Memory B cell (primary cell): ENCODE measurements around the gene CCNQ.

Source experiments
- ATAC-seq: fragments of 150-1000 bp; cut with Tn5 transposase; 2 replicates; pipeline ENCODE4 v1.10.0; 2021; ENCODE audit warnings: low read depth, mild to moderate bottlenecking, moderate library complexity
- DNase-seq, 2 donors: peaks; one replicate each; pipeline ENCODE4 v3.0.0; 2022; ENCODE audit warnings: low spot score in 2 of 2
- H3K27ac Mint-ChIP-seq: one replicate; pipeline ENCODE4 v1.8.0; 2022; ENCODE audit warnings: mild to moderate bottlenecking, moderate library complexity, mixed read lengths
- H3K27me3 Mint-ChIP-seq: one replicate; pipeline ENCODE4 v1.8.0; 2022; ENCODE audit warnings: mixed read lengths
- H3K36me3 Mint-ChIP-seq: one replicate; pipeline ENCODE4 v1.8.0; 2022; ENCODE audit warnings: mild to moderate bottlenecking, mixed read lengths
- H3K4me1 Mint-ChIP-seq: one replicate; pipeline ENCODE4 v1.8.0; 2022; ENCODE audit warnings: mixed read lengths
- H3K4me3 Mint-ChIP-seq: one replicate; pipeline ENCODE4 v1.8.0; 2022; ENCODE audit warnings: mild to moderate bottlenecking, moderate library complexity, mixed read lengths
- H3K9me3 Mint-ChIP-seq: one replicate; pipeline ENCODE4 v1.8.0; 2022; ENCODE audit warnings: mixed read lengths

Gene CCNQ

GRCh38 chrX:153631907-153632594 lies 33.1 kb upstream of the CCNQ start:
- Mint-ChIP-seq H3K27me3 (peaks cover 15% of the 10 kb centered on the region), H3K9me3 (peaks cover 2% of the 10 kb centered on the region), H3K36me3 (peaks cover 2% of the 10 kb centered on the region), H3K27ac (no peak overlapping the region), H3K4me1 (peaks cover 2% of the 10 kb centered on the region), H3K4me3 (no peak overlapping the region)
- no peak for ATAC-seq
- DNase-seq, result no peak

GRCh38 chrX:153631346-153631745 lies 32.4 kb upstream of the CCNQ start:
- Mint-ChIP-seq H3K4me1 (peaks cover 2% of the 10 kb centered on the region), H3K27me3 (peaks cover 15% of the 10 kb centered on the region), H3K36me3 (peaks cover 2% of the 10 kb centered on the region), H3K4me3 (no peak overlapping the region), H3K9me3 (peaks cover 2% of the 10 kb centered on the region), H3K27ac (no peak overlapping the region)
- DNase-seq (no peak), ATAC-seq (no peak)

GRCh38 chrX:153628665-153629064 lies 29.7 kb upstream of the CCNQ start:
- Mint-ChIP-seq H3K27ac (no peak overlapping the region), H3K4me3 (no peak overlapping the region), H3K36me3 (peaks cover 2% of the 10 kb centered on the region), H3K4me1 (peaks cover 2% of the 10 kb centered on the region), H3K9me3 (peaks cover 2% of the 10 kb centered on the region), H3K27me3 (peaks cover 10% of the 10 kb centered on the region)
- no peak for DNase-seq
- no peak for ATAC-seq

DNA sequence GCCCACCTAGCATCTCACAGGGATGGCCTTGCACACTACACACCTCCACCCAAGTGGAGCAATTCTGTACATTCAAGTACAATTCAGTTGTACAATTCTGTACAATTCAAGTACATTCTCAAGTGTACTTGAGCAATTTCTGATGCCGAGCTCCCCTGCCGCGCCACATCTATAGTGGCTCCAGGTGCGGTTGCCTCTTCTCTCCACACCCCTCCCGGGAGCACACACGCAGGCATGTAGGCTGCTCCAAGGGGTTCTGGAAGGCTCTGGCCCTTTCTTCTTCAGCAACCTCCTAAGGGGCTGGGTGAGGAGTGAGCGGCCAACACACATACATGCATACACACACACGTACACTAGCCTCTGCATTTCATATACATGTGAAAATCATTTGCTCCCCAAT lies 29.2 kb upstream of the CCNQ start:
- H3K36me3 Mint-ChIP-seq, result peaks cover 2% of the 10 kb centered on the region
- peaks cover 2% of the 10 kb centered on the region for H3K4me1 Mint-ChIP-seq
- H3K27me3 Mint-ChIP-seq, result peaks cover 11% of the 10 kb centered on the region
- peaks cover 2% of the 10 kb centered on the region for H3K9me3 Mint-ChIP-seq
- no peak overlapping the region for H3K4me3 Mint-ChIP-seq
- ATAC-seq (no peak), DNase-seq (no peak)
- no peak overlapping the region for H3K27ac Mint-ChIP-seq

DNA sequence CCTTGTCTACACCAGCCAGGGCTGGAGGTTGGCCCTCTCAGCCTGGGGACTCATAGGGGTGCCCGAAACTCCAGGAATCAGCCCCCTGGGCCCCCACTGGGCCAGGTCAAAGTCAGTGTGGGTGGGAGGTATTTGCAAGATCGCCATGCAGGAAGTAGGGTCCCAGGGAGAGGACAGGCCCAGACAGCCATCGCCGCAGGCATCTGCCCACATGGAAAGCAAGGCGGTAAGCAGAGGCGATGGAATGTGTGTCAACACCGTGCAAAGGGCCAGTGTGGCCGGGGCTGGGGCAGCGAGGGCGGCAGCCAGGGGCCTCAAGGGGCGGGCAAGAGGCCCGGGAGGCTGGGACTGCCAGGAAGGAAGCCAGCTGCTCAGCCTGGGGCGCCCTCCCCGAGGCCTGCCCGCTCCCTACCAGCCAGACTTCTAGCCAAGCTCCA lies 28.8 kb upstream of the CCNQ start:
- H3K9me3 Mint-ChIP-seq, result peaks cover 2% of the 10 kb centered on the region
- H3K4me1 Mint-ChIP-seq, result peaks cover 2% of the 10 kb centered on the region
- H3K4me3 Mint-ChIP-seq, result no peak overlapping the region
- no peak for ATAC-seq
- DNase-seq, result no peak
- H3K36me3 Mint-ChIP-seq, result peaks cover 2% of the 10 kb centered on the region
- peaks cover 12% of the 10 kb centered on the region for H3K27me3 Mint-ChIP-seq
- no peak overlapping the region for H3K27ac Mint-ChIP-seq

DNA sequence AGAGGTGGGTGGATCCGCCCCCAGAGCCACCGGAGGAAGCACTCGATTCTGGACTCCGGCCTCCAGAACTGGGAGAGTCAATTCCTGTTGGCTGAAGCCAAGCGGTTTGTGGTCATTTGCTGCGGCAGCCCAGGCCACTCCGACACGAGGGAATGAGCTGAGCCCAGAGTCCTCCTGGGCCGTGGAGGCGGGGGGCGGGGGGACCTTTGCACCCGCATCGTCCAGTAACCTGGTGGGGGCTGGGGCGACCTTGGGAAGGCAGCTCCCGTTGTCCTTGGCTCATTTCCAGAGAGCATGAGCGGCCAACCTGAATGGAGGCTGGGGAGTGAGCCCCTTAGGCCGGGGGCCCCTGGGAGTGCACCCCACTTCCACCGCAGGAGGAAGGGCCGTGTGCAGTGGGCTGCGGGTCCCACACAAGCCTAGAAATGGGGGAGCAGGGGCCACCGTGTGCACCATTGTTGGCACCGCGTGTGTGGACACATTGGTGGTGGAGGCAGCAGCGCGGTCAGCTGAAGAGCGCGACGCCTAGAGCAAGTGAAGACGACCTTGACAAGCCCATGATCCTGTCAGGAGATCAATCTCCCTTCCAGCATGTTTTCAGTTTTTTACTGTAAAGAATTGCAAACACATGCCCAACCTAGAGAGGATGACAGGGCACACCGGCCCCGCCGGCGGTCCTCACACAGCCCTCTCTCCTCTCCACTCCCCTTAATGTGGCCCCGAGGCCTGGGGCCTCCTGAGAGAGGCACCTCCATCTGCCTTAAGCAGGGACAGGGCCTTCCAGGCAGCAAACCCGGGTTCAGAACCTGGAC lies 28.1 kb upstream of the CCNQ start:
- Mint-ChIP-seq H3K4me1 (peaks cover 2% of the 10 kb centered on the region), H3K27ac (no peak overlapping the region), H3K9me3 (peaks cover 2% of the 10 kb centered on the region), H3K36me3 (peaks cover 2% of the 10 kb centered on the region), H3K27me3 (peaks cover 13% of the 10 kb centered on the region), H3K4me3 (no peak overlapping the region)
- DNase-seq (no peak), ATAC-seq (no peak)

DNA sequence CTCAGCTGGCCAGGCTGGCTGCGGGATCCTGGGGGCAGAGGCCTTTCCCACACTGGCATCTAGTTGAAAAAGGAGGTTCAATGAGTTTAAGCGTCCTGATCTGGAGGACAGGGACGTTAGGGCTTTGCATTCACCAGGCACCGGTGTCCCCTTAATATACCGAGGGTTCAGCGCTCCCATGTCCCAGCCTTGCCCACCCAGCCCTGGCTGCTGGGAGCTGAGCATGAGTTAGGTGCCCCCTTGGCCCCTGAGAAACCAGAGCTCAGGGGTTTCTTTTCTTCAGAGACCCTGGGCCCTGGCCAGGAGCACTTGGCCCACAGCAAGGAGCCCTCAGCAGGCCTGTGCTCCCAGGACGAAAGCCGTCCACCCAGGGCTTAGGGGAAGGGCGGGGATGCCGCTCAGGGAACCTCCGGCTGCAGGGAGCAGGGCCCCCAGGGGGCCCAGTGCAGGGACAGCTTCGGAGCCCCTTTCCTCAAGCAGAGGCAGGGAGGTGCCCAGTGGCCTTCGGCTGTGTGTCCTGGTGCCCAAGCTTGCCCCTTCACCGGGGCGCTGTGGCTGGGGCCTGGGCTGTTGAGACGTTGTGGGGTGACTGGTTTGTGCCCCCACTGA lies 27.2 kb upstream of the CCNQ start:
- ATAC-seq, result no peak
- no peak for DNase-seq
- Mint-ChIP-seq H3K9me3 (peaks cover 2% of the 10 kb centered on the region), H3K4me1 (peaks cover 2% of the 10 kb centered on the region), H3K36me3 (peaks cover 2% of the 10 kb centered on the region), H3K27me3 (peaks cover 14% of the 10 kb centered on the region), H3K4me3 (no peak overlapping the region), H3K27ac (no peak overlapping the region)

- Mint-ChIP-seq H3K27ac (no peak overlapping the region), H3K27me3 (peaks cover 12% of the 10 kb centered on the region), H3K4me3 (no peak overlapping the region), H3K4me1 (peaks cover 2% of the 10 kb centered on the region), H3K9me3 (no peaks in the 10 kb centered on the region), H3K36me3 (no peaks in the 10 kb centered on the region)
- ATAC-seq (no peak), DNase-seq (no peak)
Measured at GRCh38 chrX:153625271-153626024, 26.5 kb upstream of the CCNQ start.

DNA sequence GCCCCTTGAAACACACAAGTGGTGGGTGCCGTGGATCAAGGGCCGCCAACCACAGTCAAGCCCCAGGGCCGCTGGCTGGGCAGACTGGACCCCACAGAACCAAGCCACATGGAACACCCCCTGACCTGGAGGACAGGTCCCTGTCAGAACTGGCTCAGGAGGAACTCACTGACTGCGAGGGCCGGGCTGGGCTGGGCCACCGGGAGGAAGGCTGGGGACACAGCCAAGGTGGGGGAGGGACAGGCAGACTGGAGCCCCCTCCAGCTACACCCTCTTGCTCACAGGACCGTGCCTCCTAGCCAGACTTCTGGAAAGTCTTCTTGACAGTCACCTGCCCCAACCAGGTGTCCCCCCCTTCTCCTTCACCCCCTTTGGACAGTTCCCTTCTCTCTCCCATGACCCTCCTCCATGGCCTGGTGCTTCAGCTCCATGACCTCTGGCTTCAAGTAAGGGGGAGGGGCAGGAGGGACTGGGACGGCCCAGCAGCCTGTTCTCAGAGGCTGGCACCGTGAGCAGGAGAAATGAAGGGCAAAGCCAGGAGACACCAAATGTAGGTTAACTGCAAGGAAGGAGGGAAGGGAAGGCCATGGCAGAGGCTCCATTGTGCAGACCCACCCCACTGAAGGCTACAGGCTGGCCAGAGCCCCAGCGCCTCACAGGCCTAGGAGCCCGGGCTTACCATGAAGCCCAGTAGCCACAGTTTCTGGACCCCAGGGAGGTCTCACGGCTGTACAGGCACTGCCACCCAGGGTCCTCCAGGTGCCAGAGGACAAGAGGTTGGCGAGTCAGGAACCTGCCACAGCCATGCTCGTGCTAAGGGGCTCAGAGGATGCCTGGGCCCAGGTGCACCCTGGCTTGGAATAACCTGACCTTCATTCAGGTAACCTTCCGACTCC lies 25.5 kb upstream of the CCNQ start:
- ATAC-seq (no peak), DNase-seq (no peak)
- H3K4me1 Mint-ChIP-seq, result peaks cover 2% of the 10 kb centered on the region
- H3K4me3 Mint-ChIP-seq, result no peak overlapping the region
- H3K36me3 Mint-ChIP-seq, result no peaks in the 10 kb centered on the region
- H3K9me3 Mint-ChIP-seq, result no peaks in the 10 kb centered on the region
- H3K27me3 Mint-ChIP-seq, result peaks cover 9% of the 10 kb centered on the region
- H3K27ac Mint-ChIP-seq, result no peak overlapping the region

GRCh38 chrX:153623310-153624029 lies 24.5 kb upstream of the CCNQ start:
- Mint-ChIP-seq H3K4me3 (no peak overlapping the region), H3K9me3 (no peaks in the 10 kb centered on the region), H3K27me3 (peaks cover 9% of the 10 kb centered on the region), H3K27ac (no peak overlapping the region), H3K4me1 (peaks cover 2% of the 10 kb centered on the region), H3K36me3 (no peaks in the 10 kb centered on the region)
- ATAC-seq (no peak), DNase-seq (no peak)

DNA sequence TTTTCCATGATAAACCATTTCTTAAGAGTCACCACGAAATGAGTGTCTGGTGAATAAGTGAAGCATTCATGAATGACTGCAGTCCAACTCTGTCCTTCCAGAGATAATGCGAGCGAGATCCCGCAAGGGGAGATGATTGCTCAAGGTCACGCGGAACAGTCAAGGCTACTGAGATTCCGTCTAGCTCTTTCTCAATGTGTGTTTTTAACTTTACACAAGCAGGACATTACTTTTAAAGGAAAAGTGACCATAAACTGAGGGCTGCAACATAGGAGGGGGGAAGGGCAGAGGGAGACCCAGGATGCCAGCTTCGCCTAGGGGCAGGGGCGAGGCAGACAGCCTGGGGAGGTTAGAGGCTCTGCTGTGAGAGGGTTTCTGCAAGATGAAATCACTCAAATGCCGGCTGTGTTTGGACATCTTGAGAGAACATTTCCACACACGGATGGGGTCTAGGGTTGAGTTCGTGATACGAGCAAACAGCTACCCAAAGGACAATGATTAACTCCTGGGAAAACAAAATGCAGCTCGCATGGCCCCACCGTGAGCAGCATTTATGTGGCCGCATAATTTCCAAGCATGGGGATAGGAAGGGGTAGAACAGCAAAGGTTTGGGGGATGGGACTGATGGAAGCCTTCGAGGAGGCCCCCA lies 23.8 kb upstream of the CCNQ start:
- H3K27me3 Mint-ChIP-seq, result peaks cover 9% of the 10 kb centered on the region
- H3K9me3 Mint-ChIP-seq, result no peaks in the 10 kb centered on the region
- no peak overlapping the region for H3K27ac Mint-ChIP-seq
- no peak for ATAC-seq
- H3K36me3 Mint-ChIP-seq, result no peaks in the 10 kb centered on the region
- H3K4me1 Mint-ChIP-seq, result peaks cover 2% of the 10 kb centered on the region
- no peak for DNase-seq
- H3K4me3 Mint-ChIP-seq, result no peak overlapping the region

DNA sequence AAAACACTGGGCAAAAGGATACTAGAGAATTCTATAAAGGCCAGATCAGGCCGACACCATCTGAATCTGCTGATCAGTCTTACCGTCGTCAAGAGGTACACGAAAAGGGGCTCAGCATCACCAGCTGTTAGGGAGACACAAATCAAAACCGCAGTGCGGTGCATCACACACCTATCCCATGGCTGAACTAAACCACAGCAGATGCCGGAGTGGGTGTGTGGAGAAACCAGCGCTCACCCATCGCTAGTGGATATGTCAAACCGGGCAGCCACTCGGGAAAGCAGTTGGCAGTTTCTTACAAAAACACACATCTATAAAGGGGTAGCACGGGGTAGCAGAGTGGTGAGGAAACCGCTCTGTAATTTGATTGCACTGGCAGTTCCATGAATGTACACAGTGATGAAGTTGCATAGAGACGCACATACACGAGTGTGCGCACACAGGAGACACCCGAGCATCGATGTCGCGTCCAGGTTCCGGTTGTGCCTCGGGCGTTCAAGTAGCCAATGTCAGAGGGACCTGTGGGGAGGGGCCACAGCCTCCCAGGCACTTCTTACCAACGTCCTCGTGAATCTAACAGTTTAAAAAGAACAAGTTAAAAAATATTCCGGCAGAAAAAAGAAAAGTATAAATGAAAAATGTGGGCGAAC lies 23.1 kb upstream of the CCNQ start:
- no peak for ATAC-seq
- no peak for DNase-seq
- H3K27ac Mint-ChIP-seq, result no peak overlapping the region
- H3K4me1 Mint-ChIP-seq, result peaks cover 2% of the 10 kb centered on the region
- no peaks in the 10 kb centered on the region for H3K9me3 Mint-ChIP-seq
- H3K4me3 Mint-ChIP-seq, result no peak overlapping the region
- H3K27me3 Mint-ChIP-seq, result peaks cover 9% of the 10 kb centered on the region
- H3K36me3 Mint-ChIP-seq, result no peaks in the 10 kb centered on the region
